IPS DF 6.9 (cell line): ENCODE data around the gene ZP2.

ENCODE experiments used
- DNase-seq: peaks from one replicate; pipeline ENCODE4 v3.0.0-alpha.2; 2013; ENCODE audit warnings: low read depth, low spot score
- H3K27ac ChIP-seq: one replicate; pipeline ENCODE4 v1.5.1; 2013; ENCODE audit warnings: low read length, control low read depth
- H3K27me3 ChIP-seq: 2 replicates; pipeline ENCODE4 v1.6.1; 2013; ENCODE audit warnings: mild to moderate bottlenecking, low read length; ENCODE audit not compliant: control insufficient read depth, insufficient read depth
- H3K36me3 ChIP-seq: 2 replicates; pipeline ENCODE4 v1.6.1; 2013; ENCODE audit warnings: low read length; ENCODE audit not compliant: control insufficient read depth, insufficient read depth
- H3K4me1 ChIP-seq: 2 replicates; pipeline ENCODE4 v1.6.1; 2013; ENCODE audit warnings: low read length; ENCODE audit not compliant: control insufficient read depth, insufficient read depth
- H3K4me3 ChIP-seq: 2 replicates; pipeline ENCODE4 v1.5.1; 2013; ENCODE audit warnings: mild to moderate bottlenecking, low read length
- H3K9me3 ChIP-seq: 2 replicates; pipeline ENCODE4 v1.6.1; 2013; ENCODE audit warnings: low read length, inconsistent platforms; ENCODE audit not compliant: control insufficient read depth, insufficient read depth
- WGBS: extraction: QIAGEN DNeasy Blood & Tissue Kit; methylation state at CpG from one replicate; pipeline ENCODE4 v1.1.7; 2013; ENCODE audit warnings: mixed read lengths, missing lambda C conversion rate; ENCODE audit not compliant: insufficient read length, insufficient coverage; 5-methylcytosine and 5-hydroxymethylcytosine counted together

Gene ZP2

DNA sequence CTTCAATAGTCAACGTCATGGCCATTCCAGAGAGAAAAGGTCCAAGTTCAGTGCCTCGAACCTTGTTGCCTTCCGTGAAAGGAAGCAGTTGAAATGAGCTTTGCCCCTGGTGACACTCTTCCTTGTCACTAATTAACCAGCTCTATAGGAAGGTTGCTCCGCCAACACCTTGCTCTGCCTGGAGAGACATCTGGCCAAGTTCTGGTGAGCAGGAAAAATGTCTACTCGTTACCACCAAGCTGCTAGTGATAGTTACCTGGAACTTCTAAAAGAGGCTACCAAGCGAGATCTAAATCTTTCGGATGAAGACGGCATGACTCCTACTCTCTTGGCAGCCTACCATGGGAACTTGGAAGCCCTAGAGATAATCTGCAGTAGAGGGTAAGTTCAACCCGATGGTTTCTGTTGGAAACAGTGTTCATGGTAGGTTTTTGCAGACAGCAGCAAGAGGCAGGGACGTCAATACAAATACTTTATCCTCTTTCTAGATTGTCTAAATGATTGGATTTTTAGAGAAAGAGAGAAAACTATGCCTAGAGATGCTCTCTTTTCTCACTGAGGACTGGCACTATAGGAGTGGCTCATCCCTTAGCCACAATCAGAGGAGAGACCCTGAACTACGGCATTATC lies 22.3 kb upstream of the ZP2 start, which contains the start of gene ANKS4B:
Gene ANKS4B, plus strand, starts transcription at position 179 of the 630 bp plus-strand sequence. Its CDS starts 39 bp downstream, at position 218.
- no peaks in the 10 kb centered on the region for H3K9me3 ChIP-seq
- H3K36me3 ChIP-seq = no peaks in the 10 kb centered on the region
- no peak within 1 kb of the TSS for H3K4me3 ChIP-seq
- no peak for DNase-seq
- H3K27ac ChIP-seq = no peak within 1 kb of the TSS
- no CpG with 5 or more reads among the region's 11 CpGs for WGBS
- H3K27me3 ChIP-seq = no peaks in the 10 kb centered on the region
- H3K4me1 ChIP-seq = no peaks in the 10 kb centered on the region

DNA sequence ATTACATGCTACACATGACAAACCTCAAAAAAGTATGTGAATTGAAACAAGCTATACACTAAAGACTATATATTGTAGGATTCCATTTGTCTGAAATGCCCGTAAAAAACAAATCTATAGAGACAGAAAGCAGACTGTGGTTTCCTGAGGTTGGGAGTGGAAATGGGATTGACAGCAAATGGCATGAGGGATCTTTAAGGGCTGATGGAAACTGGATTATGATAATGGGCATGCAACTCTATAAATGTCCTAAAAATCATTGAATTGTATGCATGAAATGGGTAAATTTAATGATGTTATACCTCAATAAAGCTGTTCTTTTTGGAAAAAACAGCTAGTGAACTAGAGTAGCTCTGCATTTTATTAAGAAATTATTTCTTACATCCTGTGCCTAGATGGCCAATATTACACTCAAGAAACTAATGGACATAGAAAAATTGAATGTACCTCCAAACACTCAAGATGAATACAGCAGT lies 21.7 kb upstream of the ZP2 start:
- Histone ChIP-seq H3K27me3 (no peaks in the 10 kb centered on the region), H3K4me3 (no peak overlapping the region), H3K4me1 (no peaks in the 10 kb centered on the region), H3K27ac (no peak overlapping the region), H3K36me3 (no peaks in the 10 kb centered on the region), H3K9me3 (no peaks in the 10 kb centered on the region)
- no CpG with 5 or more reads among the region's 1 CpG for WGBS
- DNase-seq = no peak

DNA sequence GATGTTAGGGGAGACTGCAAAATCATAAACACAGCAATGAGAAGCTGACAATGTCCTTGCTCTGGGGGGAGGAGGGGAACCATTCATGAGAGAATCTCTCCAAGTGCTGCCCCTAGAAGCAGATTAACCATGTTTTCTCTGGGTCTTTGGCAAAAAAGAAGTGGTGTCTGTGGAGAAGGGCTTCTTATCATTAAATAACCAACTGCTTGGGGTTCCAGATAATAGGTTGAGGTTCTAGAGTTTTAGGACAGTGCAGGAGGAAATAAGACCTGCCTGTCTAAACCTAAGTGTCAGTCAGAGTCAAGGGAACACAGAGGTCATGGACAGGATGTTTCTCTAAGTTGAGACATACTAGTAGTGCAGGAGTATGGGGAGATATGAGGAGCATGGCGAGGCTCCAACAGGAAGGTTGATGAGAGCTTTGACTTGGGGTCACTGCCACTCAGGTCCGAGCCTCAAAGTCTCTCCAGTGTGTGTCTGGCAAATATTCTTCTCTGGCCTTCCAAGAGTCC lies 17.0 kb upstream of the ZP2 start:
- no peak overlapping the region for H3K27ac ChIP-seq
- H3K9me3 ChIP-seq = no peaks in the 10 kb centered on the region
- no peak for DNase-seq
- H3K4me3 ChIP-seq = no peak overlapping the region
- H3K27me3 ChIP-seq = no peaks in the 10 kb centered on the region
- H3K4me1 ChIP-seq = peaks cover 3% of the 10 kb centered on the region; the same call in 1 of the 2 replicates
- no CpG with 5 or more reads among the region's 2 CpGs for WGBS
- no peaks in the 10 kb centered on the region for H3K36me3 ChIP-seq

DNA sequence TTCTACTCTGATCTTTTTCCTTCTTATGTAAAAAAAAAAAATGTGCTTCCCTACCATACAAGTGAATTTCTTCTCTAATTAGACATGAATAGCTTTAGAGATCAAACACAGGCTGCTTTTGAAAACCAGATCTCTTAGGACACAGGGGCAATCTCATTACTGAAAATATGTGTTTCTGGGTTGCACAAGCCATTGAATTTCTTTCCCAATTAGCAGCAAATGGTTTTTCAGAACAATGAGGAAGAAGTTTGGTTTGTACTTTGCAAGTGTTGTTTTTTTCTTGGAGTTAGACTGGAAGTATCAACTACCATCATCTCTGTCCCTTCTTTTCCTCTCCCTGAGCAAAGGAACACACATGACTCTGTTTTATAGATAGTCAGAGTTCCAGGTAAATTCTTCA lies 16.5 kb upstream of the ZP2 start:
- no peaks in the 10 kb centered on the region for H3K9me3 ChIP-seq
- no peaks in the 10 kb centered on the region for H3K36me3 ChIP-seq
- no peak for DNase-seq
- H3K4me3 ChIP-seq = no peak overlapping the region
- no peaks in the 10 kb centered on the region for H3K27me3 ChIP-seq
- H3K4me1 ChIP-seq = peaks cover 5% of the 10 kb centered on the region; the same call in 1 of the 2 replicates
- H3K27ac ChIP-seq = no peak overlapping the region

DNA sequence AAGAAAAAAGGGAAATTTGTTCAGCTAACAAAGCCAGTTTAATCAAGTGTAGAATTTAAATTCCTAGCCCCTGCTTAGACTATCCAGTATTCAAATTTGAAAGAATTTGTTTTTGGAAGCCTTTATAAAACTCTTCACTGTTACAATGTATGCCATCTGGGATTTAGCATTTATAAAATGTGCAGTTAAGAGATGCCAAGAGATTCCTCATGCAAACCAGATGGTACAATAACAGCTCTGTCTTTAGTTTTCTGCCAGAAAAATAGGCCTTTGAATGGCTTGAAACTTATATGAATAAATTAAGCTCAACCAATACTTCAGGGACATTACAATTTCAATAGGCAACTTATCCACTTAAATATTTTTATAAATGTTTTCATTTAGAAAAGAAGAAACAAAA lies 15.4 kb upstream of the ZP2 start:
- Histone ChIP-seq H3K27ac (no peak overlapping the region), H3K27me3 (no peaks in the 10 kb centered on the region), H3K9me3 (no peaks in the 10 kb centered on the region), H3K36me3 (no peaks in the 10 kb centered on the region), H3K4me3 (no peak overlapping the region), H3K4me1 (peaks cover 8% of the 10 kb centered on the region; the same call in 1 of the 2 replicates)
- DNase-seq = no peak

DNA sequence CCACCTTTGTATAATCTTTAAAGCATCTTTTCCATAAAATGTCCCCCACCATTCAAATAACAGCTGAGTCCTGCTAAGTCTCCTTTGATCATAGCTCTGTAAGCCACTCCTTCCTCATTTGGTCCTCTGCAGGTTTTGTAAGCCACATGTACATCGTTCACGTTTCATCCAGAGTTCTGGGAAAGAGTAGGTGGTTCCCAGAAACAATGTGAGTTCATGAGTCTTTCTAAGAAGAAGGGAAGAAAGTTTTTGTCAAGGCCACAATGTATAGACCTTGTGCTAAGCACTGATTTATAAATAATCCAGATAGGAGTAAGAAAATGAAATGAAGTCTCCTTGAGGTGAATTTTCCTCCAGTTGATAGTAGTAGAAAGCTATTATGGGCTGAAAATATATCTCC lies 13.4 kb upstream of the ZP2 start:
- Histone ChIP-seq H3K4me1 (peaks cover 8% of the 10 kb centered on the region; the same call in 1 of the 2 replicates), H3K27ac (no peak overlapping the region), H3K9me3 (no peaks in the 10 kb centered on the region), H3K4me3 (no peak overlapping the region), H3K36me3 (no peaks in the 10 kb centered on the region), H3K27me3 (no peaks in the 10 kb centered on the region)
- WGBS = no CpG with 5 or more reads among the region's 2 CpGs
- DNase-seq = no peak

DNA sequence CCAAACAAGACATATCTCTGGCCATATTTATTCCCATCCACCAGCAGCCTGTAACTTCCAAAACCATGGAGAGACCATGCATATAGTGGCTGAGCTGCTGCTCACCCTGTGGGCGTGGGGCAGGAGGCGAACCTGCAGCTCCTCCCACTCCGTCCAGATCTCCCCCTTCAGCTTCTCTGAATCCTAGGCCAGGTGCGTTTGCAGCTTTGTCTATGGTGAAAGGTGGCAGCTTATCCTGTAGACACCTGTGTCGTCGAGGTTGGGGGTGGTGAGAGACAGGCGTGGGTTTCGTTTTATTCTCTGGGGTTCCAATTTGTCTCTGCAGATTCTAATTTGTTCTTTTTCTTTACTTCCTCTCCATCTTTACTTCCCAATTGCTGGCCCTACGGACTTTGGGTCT lies 12.4 kb upstream of the ZP2 start:
- Histone ChIP-seq H3K4me1 (peaks cover 8% of the 10 kb centered on the region; the same call in 1 of the 2 replicates), H3K27ac (no peak overlapping the region), H3K4me3 (no peak overlapping the region), H3K27me3 (no peaks in the 10 kb centered on the region), H3K9me3 (no peaks in the 10 kb centered on the region), H3K36me3 (no peaks in the 10 kb centered on the region)
- no CpG with 5 or more reads among the region's 9 CpGs for WGBS
- DNase-seq = no peak

DNA sequence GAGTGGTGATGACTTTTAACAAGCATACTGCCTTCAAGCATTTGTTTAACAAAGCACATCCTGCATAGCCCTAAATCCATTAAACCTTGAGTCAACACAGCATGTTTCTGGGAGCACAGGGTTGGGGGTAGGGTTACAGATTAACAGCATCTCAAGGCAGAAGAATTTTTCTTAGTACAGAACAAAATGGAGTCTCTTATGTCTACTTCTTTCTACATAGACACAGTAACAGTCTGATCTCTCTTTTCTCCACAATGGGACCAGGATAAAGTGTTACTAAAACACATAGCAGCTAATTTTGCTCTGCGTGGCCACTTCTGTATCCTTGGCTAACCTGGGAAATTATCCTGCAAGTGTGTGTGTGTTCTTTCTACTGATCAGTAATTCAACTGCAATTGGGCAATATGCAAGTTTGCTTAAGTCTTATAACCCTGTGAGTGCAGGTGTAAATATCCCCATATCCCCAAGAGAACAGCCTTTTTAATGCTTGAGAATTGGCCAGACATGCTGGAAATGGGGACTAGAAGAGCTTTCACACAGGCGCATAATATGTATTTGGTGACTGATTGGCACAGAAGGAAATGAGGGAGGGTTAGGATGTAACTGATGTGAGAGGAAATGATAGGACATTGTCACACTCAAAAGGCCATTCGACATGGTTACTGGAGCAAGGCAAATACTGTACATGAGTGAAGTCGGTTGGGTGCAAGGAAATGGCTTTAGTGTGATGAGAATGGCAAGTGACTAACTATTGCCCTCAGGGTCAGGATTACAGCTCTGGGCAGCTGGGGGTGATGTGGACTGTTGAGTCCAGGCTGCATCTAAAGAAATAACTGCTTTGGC lies 11.3 kb upstream of the ZP2 start:
- no peak for DNase-seq
- WGBS = no CpG with 5 or more reads among the region's 4 CpGs
- no peak overlapping the region for H3K27ac ChIP-seq
- no peaks in the 10 kb centered on the region for H3K27me3 ChIP-seq
- no peaks in the 10 kb centered on the region for H3K36me3 ChIP-seq
- peaks cover 8% of the 10 kb centered on the region; the same call in 1 of the 2 replicates for H3K4me1 ChIP-seq
- H3K4me3 ChIP-seq = no peak overlapping the region
- H3K9me3 ChIP-seq = no peaks in the 10 kb centered on the region

DNA sequence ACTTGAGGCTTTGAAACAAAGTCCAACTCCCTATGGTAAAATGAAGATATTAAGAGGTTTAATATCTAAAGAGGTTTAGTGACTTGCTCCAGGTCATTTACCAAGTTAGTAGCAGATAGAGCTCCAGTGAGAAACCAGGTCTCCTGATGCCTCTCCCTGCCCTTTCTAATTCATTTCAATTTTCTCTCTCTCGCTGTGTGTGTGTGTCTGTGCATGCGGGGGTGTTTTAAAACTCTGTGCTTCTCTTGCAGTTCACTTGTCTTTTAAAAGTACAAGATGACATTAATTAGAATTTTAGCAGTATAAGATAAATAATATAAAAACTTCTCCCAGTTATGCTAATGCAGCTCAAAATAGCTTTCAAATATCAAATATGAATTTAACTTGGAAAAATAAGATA lies 8.2 kb upstream of the ZP2 start:
- peaks cover 8% of the 10 kb centered on the region; the same call in 1 of the 2 replicates for H3K4me1 ChIP-seq
- no CpG with 5 or more reads among the region's 2 CpGs for WGBS
- no peaks in the 10 kb centered on the region for H3K36me3 ChIP-seq
- no peak overlapping the region for H3K27ac ChIP-seq
- DNase-seq = no peak
- H3K27me3 ChIP-seq = no peaks in the 10 kb centered on the region
- no peaks in the 10 kb centered on the region for H3K9me3 ChIP-seq
- no peak overlapping the region for H3K4me3 ChIP-seq

DNA sequence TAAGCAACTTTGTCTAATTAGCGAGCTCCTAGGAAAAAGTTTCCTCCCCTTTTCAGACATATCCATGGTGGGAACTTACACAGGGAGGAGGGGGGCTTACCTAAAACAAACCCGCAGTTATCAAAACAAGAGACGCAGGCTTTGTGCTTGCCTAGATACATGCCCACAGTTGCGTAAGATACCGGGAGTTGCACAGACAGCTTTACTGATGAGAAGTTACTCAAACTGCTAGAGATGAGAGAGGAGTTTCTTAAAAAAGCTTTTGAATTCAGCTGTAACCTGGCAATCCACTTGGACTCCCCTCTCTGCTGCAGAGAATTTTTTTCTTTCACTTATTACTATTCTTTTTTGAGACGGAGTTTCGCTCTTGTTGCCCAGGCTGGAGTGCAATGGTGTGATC lies 6.8 kb upstream of the ZP2 start:
- H3K4me3 ChIP-seq = no peak overlapping the region
- H3K4me1 ChIP-seq = peaks cover 5% of the 10 kb centered on the region; the same call in 1 of the 2 replicates
- DNase-seq = no peak
- no peaks in the 10 kb centered on the region for H3K36me3 ChIP-seq
- H3K27ac ChIP-seq = no peak overlapping the region
- WGBS = no CpG with 5 or more reads among the region's 7 CpGs
- no peaks in the 10 kb centered on the region for H3K9me3 ChIP-seq
- H3K27me3 ChIP-seq = no peaks in the 10 kb centered on the region
